ENCODE data around the gene PRUNE2.

DNA sequence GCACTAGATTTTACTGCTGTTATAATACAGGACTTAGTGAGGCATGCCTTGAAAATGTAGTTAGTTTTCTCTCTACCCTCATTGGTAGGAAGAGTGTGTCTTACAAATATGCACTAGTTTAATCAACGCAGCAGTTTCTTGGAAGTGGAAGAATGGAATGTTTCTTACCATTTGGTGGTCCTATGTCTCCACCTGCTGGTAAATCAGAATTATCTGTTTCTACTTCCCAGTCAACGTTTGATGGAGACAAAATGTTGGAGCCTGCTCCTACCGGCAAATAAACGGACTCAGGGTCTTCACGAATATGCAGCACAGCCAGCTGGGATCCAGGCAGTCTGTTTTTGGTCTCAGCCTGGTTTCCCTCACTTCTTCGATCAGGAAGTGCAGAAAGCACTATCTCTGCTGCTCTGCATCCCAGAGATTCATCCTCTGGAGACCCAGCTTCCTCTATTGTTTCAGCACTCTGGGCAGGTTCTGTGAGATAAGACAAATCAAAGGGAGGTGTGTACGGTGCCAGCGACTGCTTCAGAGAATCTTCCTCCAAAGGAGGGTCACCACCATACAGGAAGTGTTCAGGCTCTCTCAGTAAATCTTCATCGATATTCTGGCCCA lies 201.2 kb downstream of the PRUNE2 start:
- TF ChIP-seq, protein P1, sequence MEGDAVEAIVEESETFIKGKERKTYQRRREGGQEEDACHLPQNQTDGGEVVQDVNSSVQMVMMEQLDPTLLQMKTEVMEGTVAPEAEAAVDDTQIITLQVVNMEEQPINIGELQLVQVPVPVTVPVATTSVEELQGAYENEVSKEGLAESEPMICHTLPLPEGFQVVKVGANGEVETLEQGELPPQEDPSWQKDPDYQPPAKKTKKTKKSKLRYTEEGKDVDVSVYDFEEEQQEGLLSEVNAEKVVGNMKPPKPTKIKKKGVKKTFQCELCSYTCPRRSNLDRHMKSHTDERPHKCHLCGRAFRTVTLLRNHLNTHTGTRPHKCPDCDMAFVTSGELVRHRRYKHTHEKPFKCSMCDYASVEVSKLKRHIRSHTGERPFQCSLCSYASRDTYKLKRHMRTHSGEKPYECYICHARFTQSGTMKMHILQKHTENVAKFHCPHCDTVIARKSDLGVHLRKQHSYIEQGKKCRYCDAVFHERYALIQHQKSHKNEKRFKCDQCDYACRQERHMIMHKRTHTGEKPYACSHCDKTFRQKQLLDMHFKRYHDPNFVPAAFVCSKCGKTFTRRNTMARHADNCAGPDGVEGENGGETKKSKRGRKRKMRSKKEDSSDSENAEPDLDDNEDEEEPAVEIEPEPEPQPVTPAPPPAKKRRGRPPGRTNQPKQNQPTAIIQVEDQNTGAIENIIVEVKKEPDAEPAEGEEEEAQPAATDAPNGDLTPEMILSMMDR (IDR thresholded peaks at IDR 0.05; ENCODE audit: borderline replicate concordance, extremely low read depth, low read length, poor library complexity, severe bottlenecking) = peak; percentile 72
- no peak for TF ChIP-seq EZH2 (IDR thresholded peaks at IDR 0.05; ENCODE audit: borderline replicate concordance, low read depth, low read length, severe bottlenecking)
